Transverse colon (tissue), 4 donors: ENCODE measurements around the gene POLD4.

ENCODE experiments used
- EP300 ChIP-seq: sonication (generic); formaldehyde crosslinking; IDR thresholded peaks from one replicate; pipeline ENCODE4 v1.6.1; 2017; ENCODE audit warnings: antibody characterized with exemption, low read depth
- POLR2A ChIP-seq: fragments of 450-650 bp; IDR thresholded peaks from one replicate; pipeline ENCODE4 v1.6.1; 2016; ENCODE audit warnings: antibody characterized with exemption, mild to moderate bottlenecking, moderate library complexity
- POLR2AphosphoS5 ChIP-seq, 3 donors: sonication (generic); formaldehyde crosslinking; IDR thresholded peaks; one replicate each; pipeline ENCODE4 v1.6.1; 2016; ENCODE audit warnings: antibody characterized with exemption in 3 of 3
- TF ChIP-seq, protein P1 (sequence below), 5 experiments: fragments of 200-600 bp in 3 of 5; fragments of 450-650 bp in 2 of 5; sonication (generic) in 3 of 5; IDR thresholded peaks; 1 replicate in 2 of 5; 2 replicates in 3 of 5; pipeline ENCODE4 v1.5.1; 2016 to 2017; ENCODE audit warnings: antibody characterized with exemption in 5 of 5, inconsistent platforms in 3 of 5, mild to moderate bottlenecking in 2 of 5, moderate library complexity in 1 of 5

DNA sequence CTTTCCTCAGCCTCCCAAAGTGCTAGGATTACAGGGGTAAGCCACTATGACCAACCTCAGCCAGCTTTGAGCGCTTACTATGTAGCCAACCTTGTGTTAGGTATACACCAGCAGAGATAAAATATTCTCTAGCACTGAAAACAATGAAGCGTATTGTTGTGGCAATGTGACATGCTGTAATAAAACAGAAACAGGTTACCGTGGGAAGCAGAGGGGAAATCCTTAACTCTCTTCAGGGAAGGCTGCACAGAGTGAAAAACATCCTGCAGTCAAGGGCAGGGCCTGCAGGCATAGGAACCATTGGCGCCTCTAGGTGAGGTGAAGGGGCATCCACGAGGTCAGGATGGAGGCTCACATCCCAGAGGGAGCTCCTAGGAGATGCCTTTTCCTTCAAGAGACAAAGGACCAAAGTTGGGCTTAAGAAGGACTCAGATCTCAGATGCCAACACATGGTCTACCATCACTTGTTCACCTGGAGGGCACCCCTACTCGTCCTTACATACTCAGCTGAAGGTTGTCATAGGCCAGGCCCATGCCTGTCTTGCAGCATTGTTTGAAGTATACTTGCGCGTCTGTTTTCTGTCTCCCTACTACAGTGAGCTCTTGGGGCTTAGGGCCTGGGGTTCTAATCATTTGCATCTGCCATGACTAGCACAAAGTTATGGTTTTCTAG is 8.0 kb downstream of the POLD4 start:
- TF ChIP-seq POLR2AphosphoS5 (IDR thresholded peaks at IDR 0.05), result peak in 2 of 3 donors; percentile 22 to 44
- peak; percentile 51 for TF ChIP-seq POLR2A
- TF ChIP-seq, protein P1, sequence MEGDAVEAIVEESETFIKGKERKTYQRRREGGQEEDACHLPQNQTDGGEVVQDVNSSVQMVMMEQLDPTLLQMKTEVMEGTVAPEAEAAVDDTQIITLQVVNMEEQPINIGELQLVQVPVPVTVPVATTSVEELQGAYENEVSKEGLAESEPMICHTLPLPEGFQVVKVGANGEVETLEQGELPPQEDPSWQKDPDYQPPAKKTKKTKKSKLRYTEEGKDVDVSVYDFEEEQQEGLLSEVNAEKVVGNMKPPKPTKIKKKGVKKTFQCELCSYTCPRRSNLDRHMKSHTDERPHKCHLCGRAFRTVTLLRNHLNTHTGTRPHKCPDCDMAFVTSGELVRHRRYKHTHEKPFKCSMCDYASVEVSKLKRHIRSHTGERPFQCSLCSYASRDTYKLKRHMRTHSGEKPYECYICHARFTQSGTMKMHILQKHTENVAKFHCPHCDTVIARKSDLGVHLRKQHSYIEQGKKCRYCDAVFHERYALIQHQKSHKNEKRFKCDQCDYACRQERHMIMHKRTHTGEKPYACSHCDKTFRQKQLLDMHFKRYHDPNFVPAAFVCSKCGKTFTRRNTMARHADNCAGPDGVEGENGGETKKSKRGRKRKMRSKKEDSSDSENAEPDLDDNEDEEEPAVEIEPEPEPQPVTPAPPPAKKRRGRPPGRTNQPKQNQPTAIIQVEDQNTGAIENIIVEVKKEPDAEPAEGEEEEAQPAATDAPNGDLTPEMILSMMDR (IDR thresholded peaks at IDR 0.05), result no peak
- TF ChIP-seq EP300, result no peak
